Endodermal cell (in vitro differentiated cells): ENCODE data around the gene NF1. TPM values are rescaled to one million over a fixed set of nuclear protein-coding genes. Genes with fewer than 3 reads are reported as not detected.

Experiments used
- DNase-seq: peaks from one replicate; pipeline ENCODE4 v3.0.0-alpha.2; 2017
- H3K27ac ChIP-seq: 2 replicates; pipeline ENCODE4 v1.5.1; 2013; ENCODE audit warnings: mild to moderate bottlenecking, low read depth, low read length, moderate library complexity
- H3K27me3 ChIP-seq: 2 replicates; pipeline ENCODE4 v1.6.1; 2013; ENCODE audit warnings: mild to moderate bottlenecking, low read length, moderate library complexity; ENCODE audit not compliant: insufficient read depth, control insufficient read depth, poor library complexity, severe bottlenecking
- H3K36me3 ChIP-seq: 2 replicates; pipeline ENCODE4 v1.7.0; 2013; ENCODE audit warnings: mild to moderate bottlenecking, low read length, moderate library complexity; ENCODE audit not compliant: control insufficient read depth, insufficient read depth
- H3K4me1 ChIP-seq: one replicate; pipeline ENCODE4 v1.7.0; 2013; ENCODE audit warnings: low read length; ENCODE audit not compliant: control insufficient read depth, insufficient read depth
- H3K4me3 ChIP-seq: 2 replicates; pipeline ENCODE4 v1.5.1; 2013; ENCODE audit warnings: mild to moderate bottlenecking, low read length, moderate library complexity
- H3K9ac ChIP-seq: 2 replicates; pipeline ENCODE4 v1.6.1; 2013; ENCODE audit warnings: mild to moderate bottlenecking, low read length, moderate library complexity; ENCODE audit not compliant: poor library complexity, severe bottlenecking; ENCODE audit errors: extremely low read depth
- H3K9me3 ChIP-seq: 2 replicates; pipeline ENCODE4 v1.6.1; 2013; ENCODE audit warnings: mild to moderate bottlenecking, low read length, moderate library complexity; ENCODE audit not compliant: control insufficient read depth
- H3K27ac Mint-ChIP-seq: 2 replicates; pipeline ENCODE4 v1.8.0; 2020; ENCODE audit warnings: mixed read lengths
- H3K27me3 Mint-ChIP-seq: 2 replicates; pipeline ENCODE4 v1.8.0; 2021; ENCODE audit warnings: mild to moderate bottlenecking, mixed read lengths; ENCODE audit not compliant: insufficient read depth
- H3K36me3 Mint-ChIP-seq: 2 replicates; pipeline ENCODE4 v1.8.0; 2020; ENCODE audit warnings: low read depth, mixed read lengths
- H3K4me1 Mint-ChIP-seq: 2 replicates; pipeline ENCODE4 v1.8.0; 2020; ENCODE audit warnings: mixed read lengths
- H3K4me3 Mint-ChIP-seq: 2 replicates; pipeline ENCODE4 v1.8.0; 2020; ENCODE audit warnings: mild to moderate bottlenecking, moderate library complexity, mixed read lengths
- H3K9me3 Mint-ChIP-seq: 2 replicates; pipeline ENCODE4 v1.8.0; 2020; ENCODE audit warnings: mild to moderate bottlenecking, mixed read lengths
- CTCF ChIP-seq: fragments of 200-600 bp; sonication (generic); conservative IDR thresholded peaks from 2 replicates; pipeline ENCODE4 v1.5.0; 2021; ENCODE audit warnings: antibody characterized with exemption, mild to moderate bottlenecking
- WGBS, 2 experiments: methylation state at CpG; one replicate each; pipeline versions ENCODE4 v1.1.5 to v1.1.7; 2013; ENCODE audit warnings: missing lambda C conversion rate in 2 of 2, mixed read lengths in 1 of 2; ENCODE audit not compliant: insufficient coverage in 1 of 2, insufficient read length in 1 of 2; 5-methylcytosine and 5-hydroxymethylcytosine counted together
- total RNA-seq, 2 donors: library from RNA; stranded (reverse); fragmentation: NEBNext Ultra II Directional in 1 of 2; extraction: Animal tissue kit (Norgen Biotek cat#: 25700) in 1 of 2; gene quantifications; 2 replicates in 1 of 2; 3 replicates in 1 of 2; pipeline ENCODE4 v1.2.1, GENCODE V29; 2021

Gene NF1
- total RNA-seq, 2 donors from 2014 or later, result 61.9 to 69.3 TPM

DNA sequence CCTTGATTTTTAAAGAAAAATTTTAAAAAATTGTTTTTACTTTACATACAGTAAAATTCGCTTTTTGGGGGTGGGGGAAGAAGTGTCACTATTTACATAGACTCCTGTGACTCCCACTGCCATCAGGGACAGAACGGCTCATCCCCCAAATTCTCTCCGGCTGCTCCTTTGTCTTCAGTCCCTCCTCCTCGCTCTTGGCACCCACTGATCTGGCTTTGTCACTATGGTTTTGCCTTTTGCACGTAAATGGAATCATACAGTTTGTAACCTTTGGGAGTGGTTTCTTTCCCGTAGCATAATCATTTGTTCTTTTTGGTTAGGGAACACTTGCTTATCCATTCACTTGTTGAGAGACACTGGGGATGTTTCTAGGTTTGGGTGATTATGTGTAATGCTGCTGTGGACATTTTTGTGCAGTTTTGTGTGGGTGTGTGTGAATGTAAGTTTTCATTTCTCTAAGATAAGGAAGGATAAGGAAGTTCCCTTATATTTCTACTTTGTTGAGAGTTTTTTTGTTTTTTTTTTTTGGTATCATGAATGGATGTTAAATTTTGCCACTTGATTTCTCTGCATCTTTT, 324.1 kb downstream of the NF1 start:
- Histone ChIP-seq H3K9me3 (no peaks in the 10 kb centered on the region), H3K4me1 (no peaks in the 10 kb centered on the region), H3K9ac (no peak overlapping the region), H3K4me3 (no peak overlapping the region), H3K36me3 (no peaks in the 10 kb centered on the region), H3K27ac (no peak overlapping the region), H3K27me3 (no peaks in the 10 kb centered on the region)
- Mint-ChIP-seq H3K27ac (no peak overlapping the region), H3K4me1 (peaks cover 7% of the 10 kb centered on the region), H3K27me3 (peaks cover 2% of the 10 kb centered on the region), H3K36me3 (no peaks in the 10 kb centered on the region), H3K9me3 (no peaks in the 10 kb centered on the region), H3K4me3 (no peak overlapping the region)
- no peak for TF ChIP-seq CTCF
- WGBS, 2 experiments, result 51 to 56% methylated on average over 3 to 6 of the region's 6 CpGs
- no peak for DNase-seq

GRCh38 chr17:31422443-31422842, 327.7 kb downstream of the NF1 start:
- H3K36me3 ChIP-seq, result no peaks in the 10 kb centered on the region
- Mint-ChIP-seq H3K36me3 (no peaks in the 10 kb centered on the region), H3K27ac (no peak overlapping the region), H3K27me3 (peaks cover 2% of the 10 kb centered on the region), H3K4me1 (peaks cover 15% of the 10 kb centered on the region), H3K9me3 (no peaks in the 10 kb centered on the region), H3K4me3 (no peak overlapping the region)
- no peaks in the 10 kb centered on the region for H3K27me3 ChIP-seq
- H3K27ac ChIP-seq, result no peak overlapping the region
- WGBS, 2 experiments, result 90 to 92% methylated on average over 2 to 3 of the region's 3 CpGs
- no peak overlapping the region for H3K9ac ChIP-seq
- DNase-seq, result no peak
- no peak for TF ChIP-seq CTCF
- H3K9me3 ChIP-seq, result no peaks in the 10 kb centered on the region
- peaks cover 9% of the 10 kb centered on the region for H3K4me1 ChIP-seq
- H3K4me3 ChIP-seq, result no peak overlapping the region

- TF ChIP-seq CTCF, result no peak
- Histone ChIP-seq H3K9ac (no peak overlapping the region), H3K4me3 (no peak overlapping the region), H3K27me3 (no peaks in the 10 kb centered on the region), H3K9me3 (no peaks in the 10 kb centered on the region), H3K4me1 (peaks cover 9% of the 10 kb centered on the region), H3K27ac (no peak overlapping the region), H3K36me3 (no peaks in the 10 kb centered on the region)
- no peaks in the 10 kb centered on the region for H3K36me3 Mint-ChIP-seq
- peaks cover 2% of the 10 kb centered on the region for H3K27me3 Mint-ChIP-seq
- no peaks in the 10 kb centered on the region for H3K9me3 Mint-ChIP-seq
- H3K4me1 Mint-ChIP-seq, result peaks cover 15% of the 10 kb centered on the region
- H3K4me3 Mint-ChIP-seq, result no peak overlapping the region
- 51 to 52% methylated on average over 5 of the region's 5 CpGs for WGBS, 2 experiments
- peak overlapping the region; percentile 65 for H3K27ac Mint-ChIP-seq
- DNase-seq, result no peak
Measured at GRCh38 chr17:31424944-31425281, 330.1 kb downstream of the NF1 start.
